ENCODE results near the gene PRM1. TPM values are rescaled to one million over a fixed set of nuclear protein-coding genes. Genes with fewer than 3 reads are reported as not detected.

PRM1 gene
- total and polyA plus RNA-seq, 11 donors, result not detected

DNA sequence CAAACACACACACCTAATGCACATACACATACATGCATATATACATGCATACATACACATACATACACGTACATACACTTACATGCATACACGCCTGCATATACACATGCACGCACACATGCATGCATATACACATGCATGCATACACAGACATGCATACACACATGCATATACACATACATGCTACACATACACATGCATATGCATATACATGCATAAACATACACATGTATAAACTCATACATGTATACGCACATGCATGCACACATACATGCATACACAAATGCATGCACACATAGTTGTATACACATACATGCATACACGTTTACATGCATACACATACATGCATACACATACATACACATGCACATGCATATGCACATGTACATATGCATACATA lies 40.5 kb upstream of the PRM1 start:
- DNase-seq, result no peak
- ATAC-seq, result no peak
- Histone ChIP-seq H3K4me3 (no peak overlapping the region), H3K9me3 (no peaks in the 10 kb centered on the region), H3K27ac (no peak overlapping the region), H3K36me3 (no peaks in the 10 kb centered on the region), H3K27me3 (no peaks in the 10 kb centered on the region), H3K4me1 (peaks cover 0 to 18% (median 0%) of the 10 kb centered on the region in 12 donors)
- TF ChIP-seq, protein P1, sequence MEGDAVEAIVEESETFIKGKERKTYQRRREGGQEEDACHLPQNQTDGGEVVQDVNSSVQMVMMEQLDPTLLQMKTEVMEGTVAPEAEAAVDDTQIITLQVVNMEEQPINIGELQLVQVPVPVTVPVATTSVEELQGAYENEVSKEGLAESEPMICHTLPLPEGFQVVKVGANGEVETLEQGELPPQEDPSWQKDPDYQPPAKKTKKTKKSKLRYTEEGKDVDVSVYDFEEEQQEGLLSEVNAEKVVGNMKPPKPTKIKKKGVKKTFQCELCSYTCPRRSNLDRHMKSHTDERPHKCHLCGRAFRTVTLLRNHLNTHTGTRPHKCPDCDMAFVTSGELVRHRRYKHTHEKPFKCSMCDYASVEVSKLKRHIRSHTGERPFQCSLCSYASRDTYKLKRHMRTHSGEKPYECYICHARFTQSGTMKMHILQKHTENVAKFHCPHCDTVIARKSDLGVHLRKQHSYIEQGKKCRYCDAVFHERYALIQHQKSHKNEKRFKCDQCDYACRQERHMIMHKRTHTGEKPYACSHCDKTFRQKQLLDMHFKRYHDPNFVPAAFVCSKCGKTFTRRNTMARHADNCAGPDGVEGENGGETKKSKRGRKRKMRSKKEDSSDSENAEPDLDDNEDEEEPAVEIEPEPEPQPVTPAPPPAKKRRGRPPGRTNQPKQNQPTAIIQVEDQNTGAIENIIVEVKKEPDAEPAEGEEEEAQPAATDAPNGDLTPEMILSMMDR (IDR thresholded peaks at IDR 0.05), result no peak
- no peak for TF ChIP-seq POLR2A (IDR thresholded peaks at IDR 0.05)
- intact Hi-C loops (cut with DNase I), result no loop called here
- WGBS, 4 donors, result 68 to 92% (median 79%) methylated on average over 5 of the region's 5 CpGs

DNA sequence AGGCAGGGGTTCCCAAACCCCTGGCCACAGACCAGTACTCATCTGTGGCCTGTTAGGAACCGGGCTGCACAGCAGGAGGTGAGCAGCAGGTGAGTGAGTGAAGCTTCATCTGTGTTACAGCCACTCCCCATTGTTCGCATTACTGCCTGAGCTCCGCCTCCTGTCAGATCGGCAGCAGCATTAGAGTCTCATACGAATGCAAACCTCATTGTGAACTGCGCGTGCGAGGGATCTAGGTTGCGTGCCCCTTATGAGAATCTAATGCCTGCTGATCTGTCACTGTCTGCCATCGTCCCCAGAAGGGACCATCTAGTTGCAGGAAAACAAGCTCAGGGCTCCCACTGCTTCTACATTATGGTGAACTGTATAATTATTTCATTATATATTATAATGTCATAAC lies 39.0 kb upstream of the PRM1 start:
- DNase-seq (no peak), ATAC-seq (no peak)
- H3K27me3 ChIP-seq, result no peaks in the 10 kb centered on the region
- no peak overlapping the region for H3K27ac ChIP-seq
- no peaks in the 10 kb centered on the region for H3K36me3 ChIP-seq
- TF ChIP-seq POLR2A (IDR thresholded peaks at IDR 0.05), result no peak
- TF ChIP-seq, protein P1 (IDR thresholded peaks at IDR 0.05), result no peak
- no peak overlapping the region for H3K4me3 ChIP-seq
- H3K4me1 ChIP-seq, result peaks cover 0 to 6% (median 0%) of the 10 kb centered on the region in 12 donors
- 73 to 91% (median 85%) methylated on average over 8 to 10 of the region's 10 CpGs for WGBS, 4 donors
- H3K9me3 ChIP-seq, result no peaks in the 10 kb centered on the region
- intact Hi-C loops (cut with DNase I), result no loop called here

DNA sequence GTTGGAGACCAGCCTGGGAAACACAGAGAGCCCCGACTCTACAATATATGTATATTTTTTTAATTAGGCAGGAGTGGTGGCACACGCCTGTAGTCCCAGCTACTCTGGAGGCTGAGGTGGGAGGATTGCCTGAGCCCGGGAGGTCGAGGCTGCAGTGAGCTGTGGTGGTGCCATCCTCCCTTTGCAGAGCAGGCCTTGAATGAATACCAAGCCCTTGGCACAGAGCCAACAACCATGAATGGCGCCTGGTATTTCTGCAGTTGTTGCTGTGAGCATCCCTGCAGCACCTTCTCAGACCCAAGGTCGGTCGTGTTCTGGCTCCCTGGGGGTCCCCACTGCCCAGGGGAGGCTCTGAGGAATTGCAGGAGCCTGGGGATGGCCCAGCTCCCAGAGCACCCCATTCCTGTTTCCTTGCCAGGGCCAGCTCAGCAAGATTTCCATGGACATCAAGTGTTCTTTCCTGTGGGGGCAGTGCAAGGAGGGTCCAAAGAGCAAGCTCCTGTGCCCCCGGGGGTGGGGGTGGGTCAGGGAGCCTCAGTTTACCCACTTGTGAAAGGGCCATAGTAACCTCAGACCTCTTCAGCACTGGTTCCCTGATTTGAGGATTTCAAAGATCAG lies 38.5 kb upstream of the PRM1 start:
- Histone ChIP-seq H3K4me1 (peaks cover 0 to 3% (median 0%) of the 10 kb centered on the region in 12 donors), H3K27ac (no peak overlapping the region), H3K9me3 (no peaks in the 10 kb centered on the region), H3K36me3 (no peaks in the 10 kb centered on the region), H3K4me3 (no peak overlapping the region), H3K27me3 (no peaks in the 10 kb centered on the region)
- 43 to 60% (median 59%) methylated on average over 8 of the region's 8 CpGs for WGBS, 4 donors
- ATAC-seq (no peak), DNase-seq (peak in 1 of 5 donors; percentile 44)
- TF ChIP-seq, protein P1 (IDR thresholded peaks at IDR 0.05), result no peak
- TF ChIP-seq POLR2A (IDR thresholded peaks at IDR 0.05), result no peak
- intact Hi-C loops (cut with DNase I), result no loop called here

DNA sequence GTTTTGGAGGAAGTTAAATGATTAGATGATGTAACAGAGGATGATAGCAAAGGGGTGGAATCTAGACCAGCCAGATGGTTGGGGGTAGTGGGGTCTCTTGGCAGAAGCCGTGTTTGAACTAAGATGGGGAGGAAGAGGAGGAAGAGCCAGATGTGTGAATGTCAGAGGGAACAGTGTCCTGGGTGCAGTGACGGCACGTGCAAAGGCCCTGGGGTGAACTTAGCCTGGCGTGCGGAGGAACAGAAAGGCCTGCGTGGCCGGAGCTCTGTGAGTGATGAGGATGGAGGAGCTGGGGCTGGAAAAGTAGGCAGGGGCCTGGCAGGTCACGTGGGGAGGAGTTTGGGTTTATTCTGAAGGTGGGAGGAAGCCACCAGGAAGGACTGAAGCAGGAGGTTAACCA lies 37.7 kb upstream of the PRM1 start:
- ATAC-seq, result no peak
- intact Hi-C loops (cut with DNase I), result no loop called here
- no peak for DNase-seq
- Histone ChIP-seq H3K27ac (no peak overlapping the region), H3K4me3 (no peak overlapping the region), H3K4me1 (peaks cover 0 to 3% (median 0%) of the 10 kb centered on the region in 12 donors), H3K36me3 (no peaks in the 10 kb centered on the region), H3K27me3 (no peaks in the 10 kb centered on the region), H3K9me3 (no peaks in the 10 kb centered on the region)
- 87 to 96% (median 91%) methylated on average over 8 of the region's 8 CpGs for WGBS, 4 donors
- TF ChIP-seq POLR2A (IDR thresholded peaks at IDR 0.05), result no peak
- TF ChIP-seq, protein P1 (IDR thresholded peaks at IDR 0.05), result no peak
